SK-N-SH (cell line): Measurements from ENCODE around the gene WDR27. TPM values are rescaled to one million over a fixed set of nuclear protein-coding genes. Genes with fewer than 3 reads are reported as not detected.

ENCODE experiments used
- CTCF ChIA-PET: fragments of 300-600, 350-600 bp; formaldehyde crosslinking; extraction: SDS; loops from one replicate; lab custom pipeline; 2021; lab: Yijun Ruan, JAX
- POLR2A ChIA-PET: fragments of 350-600 bp; sonication (Branson Sonifier 250); formaldehyde crosslinking; extraction: SDS; loops from one replicate; lab custom pipeline; 2020; ENCODE audit warnings: antibody characterized with exemption, inconsistent platforms; lab: Yijun Ruan, JAX
- DNase-seq: peaks from one replicate; pipeline ENCODE4 v3.0.0; 2012
- H2AFZ ChIP-seq: fragments of 200-600 bp; sonication (generic); 2 replicates; pipeline ENCODE4 v1.8.1; 2016; ENCODE audit warnings: antibody characterized with exemption, mild to moderate bottlenecking, low read depth
- H3F3A ChIP-seq: fragments of 200-600 bp; sonication (generic); replicated peaks from 2 replicates; pipeline ENCODE3; 2016; ENCODE audit warnings: antibody characterized with exemption, mild to moderate bottlenecking; ENCODE audit not compliant: insufficient read depth
- H3K27ac ChIP-seq, 2 experiments: fragments of 200-500 bp in 1 of 2; fragments of 200-600 bp in 1 of 2; sonication (Bioruptor generic) in 1 of 2; sonication (generic), shearing (Covaris generic) in 1 of 2; 2 replicates each; pipeline versions ENCODE4 v1.5.1 to v1.6.1; 2014 to 2016; ENCODE audit warnings: low read depth in 2 of 2, inconsistent platforms in 1 of 2, low read length in 1 of 2, mild to moderate bottlenecking in 1 of 2, mixed read lengths in 1 of 2
- H3K27me3 ChIP-seq: fragments of 200-600 bp; sonication (generic), shearing (Covaris generic); 2 replicates; pipeline ENCODE4 v1.6.1; 2016; ENCODE audit warnings: mixed run types; ENCODE audit not compliant: insufficient read depth
- H3K36me3 ChIP-seq, 2 experiments: fragments of 200-500 bp in 1 of 2; fragments of 200-600 bp in 1 of 2; sonication (Bioruptor generic) in 1 of 2; sonication (generic) in 1 of 2; replicated peaks in 1 of 2; 2 replicates each; pipeline versions ENCODE3 to v1.5.1; 2014 to 2016; ENCODE audit warnings: low read length in 1 of 2, mild to moderate bottlenecking in 1 of 2; ENCODE audit not compliant: insufficient read depth in 2 of 2, control insufficient read depth in 1 of 2
- H3K4me1 ChIP-seq, 2 experiments: fragments of 200-500 bp in 1 of 2; fragments of 200-600 bp in 1 of 2; sonication (Bioruptor generic) in 1 of 2; sonication (generic), shearing (Covaris generic) in 1 of 2; 2 replicates each; pipeline versions ENCODE4 v1.5.1 to v1.6.1; 2014 to 2016; ENCODE audit warnings: low read depth in 1 of 2, low read length in 1 of 2, mixed run types in 1 of 2; ENCODE audit not compliant: insufficient read depth in 2 of 2, control insufficient read depth in 1 of 2
- H3K4me2 ChIP-seq: fragments of 200-600 bp; sonication (generic), shearing (Covaris generic); 2 replicates; pipeline ENCODE4 v1.6.1; 2017; ENCODE audit warnings: mixed run types
- H3K4me3 ChIP-seq, 2 experiments: fragments of 200-500 bp in 1 of 2; fragments of 200-600 bp in 1 of 2; sonication (Bioruptor generic) in 1 of 2; sonication (generic), shearing (Covaris generic) in 1 of 2; 2 replicates each; pipeline versions ENCODE4 v1.5.1 to v1.8.1; 2014 to 2016; ENCODE audit warnings: low read depth in 2 of 2, inconsistent platforms in 1 of 2, low read length in 1 of 2, mild to moderate bottlenecking in 1 of 2, mixed read lengths in 1 of 2, moderate library complexity in 1 of 2
- H3K79me2 ChIP-seq: fragments of 200-600 bp; sonication (generic); 2 replicates; pipeline ENCODE4 v1.8.1; 2017; ENCODE audit warnings: mild to moderate bottlenecking; ENCODE audit not compliant: insufficient read depth
- H3K9ac ChIP-seq: fragments of 200-600 bp; sonication (generic); 2 replicates; pipeline ENCODE4 v1.6.1; 2017; ENCODE audit warnings: mixed run types
- H3K9me2 ChIP-seq: fragments of 200-600 bp; sonication (generic); 2 replicates; pipeline ENCODE4 v1.6.1; 2017; ENCODE audit warnings: mixed run types
- H3K9me3 ChIP-seq: fragments of 200-600 bp; sonication (generic); 2 replicates; pipeline ENCODE4 v1.6.1; 2017; ENCODE audit warnings: mixed run types, mild to moderate bottlenecking, moderate library complexity
- H4K20me1 ChIP-seq: fragments of 200-600 bp; sonication (generic); 2 replicates; pipeline ENCODE4 v1.6.1; 2017; ENCODE audit warnings: mild to moderate bottlenecking, mixed run types; ENCODE audit not compliant: insufficient read depth
- EP300 ChIP-seq, 2 experiments: IDR thresholded peaks; 2 replicates each; pipeline versions ENCODE4 v1.4.0 to v1.6.1; 2012; ENCODE audit warnings: borderline replicate concordance in 1 of 2, low read depth in 1 of 2, low read length in 1 of 2
- FOXM1 ChIP-seq: IDR thresholded peaks from 2 replicates; pipeline ENCODE4 v1.4.0; 2012; ENCODE audit warnings: low read depth, mild to moderate bottlenecking
- JUND ChIP-seq: IDR thresholded peaks from 2 replicates; pipeline ENCODE4 v1.4.0; 2012
- NFIC ChIP-seq: IDR thresholded peaks from 2 replicates; pipeline ENCODE4 v1.4.0; 2012; ENCODE audit warnings: borderline replicate concordance
- POLR2AphosphoS5 ChIP-seq: IDR thresholded peaks from 2 replicates; pipeline ENCODE4 v1.6.1; 2012; ENCODE audit warnings: low read depth, low read length
- RCOR1 ChIP-seq: fragments of 150-350 bp; IDR thresholded peaks from 2 replicates; pipeline ENCODE4 v1.6.1; 2017; ENCODE audit warnings: antibody characterized with exemption, low read length
- RFX5 ChIP-seq: IDR thresholded peaks from 2 replicates; pipeline ENCODE4 v1.6.1; 2012; ENCODE audit warnings: mild to moderate bottlenecking, improper control_type of control experiment, low read length
- TAF1 ChIP-seq: IDR thresholded peaks from 2 replicates; pipeline ENCODE4 v1.6.1; 2012; ENCODE audit warnings: low read depth, mild to moderate bottlenecking, low read length, moderate library complexity, borderline replicate concordance
- TEAD4 ChIP-seq: IDR thresholded peaks from 2 replicates; pipeline ENCODE4 v1.4.0; 2012; ENCODE audit warnings: mild to moderate bottlenecking, borderline replicate concordance; ENCODE audit not compliant: insufficient read depth
- YY1 ChIP-seq: IDR thresholded peaks from 2 replicates; pipeline ENCODE4 v1.4.0; 2012; ENCODE audit warnings: low read depth, mild to moderate bottlenecking
- WGBS: methylation state at CpG from one replicate; pipeline ENCODE4 v1.1.6; 2017; ENCODE audit warnings: low lambda C conversion rate; 5-methylcytosine and 5-hydroxymethylcytosine counted together
- polyA plus RNA-seq, 3 experiments: library from polyadenylated mRNA; depleted of rRNA; stranded (reverse); fragments of >200 nt; gene quantifications; 2 replicates each; pipeline ENCODE4 v1.2.3, GENCODE V29; 2012
- TF ChIP-seq, protein P1 (sequence below): IDR thresholded peaks from 2 replicates; pipeline ENCODE4 v1.4.0; 2012; ENCODE audit warnings: low read depth
- TF ChIP-seq, protein P2 (sequence below): IDR thresholded peaks from 2 replicates; pipeline ENCODE4 v1.4.0; 2012; ENCODE audit warnings: low read depth, borderline replicate concordance
- TF ChIP-seq, protein P3 (sequence below): IDR thresholded peaks from 2 replicates; pipeline ENCODE4; 2012
- TF ChIP-seq, protein P4 (sequence below): IDR thresholded peaks from 2 replicates; pipeline ENCODE4 v1.6.1; 2012; ENCODE audit warnings: mild to moderate bottlenecking, low read depth, low read length, moderate library complexity

Gene WDR27
- polyA plus RNA-seq, 1 of the 3 experiments (the other 2 are of a cell fraction): 55.6 TPM

DNA sequence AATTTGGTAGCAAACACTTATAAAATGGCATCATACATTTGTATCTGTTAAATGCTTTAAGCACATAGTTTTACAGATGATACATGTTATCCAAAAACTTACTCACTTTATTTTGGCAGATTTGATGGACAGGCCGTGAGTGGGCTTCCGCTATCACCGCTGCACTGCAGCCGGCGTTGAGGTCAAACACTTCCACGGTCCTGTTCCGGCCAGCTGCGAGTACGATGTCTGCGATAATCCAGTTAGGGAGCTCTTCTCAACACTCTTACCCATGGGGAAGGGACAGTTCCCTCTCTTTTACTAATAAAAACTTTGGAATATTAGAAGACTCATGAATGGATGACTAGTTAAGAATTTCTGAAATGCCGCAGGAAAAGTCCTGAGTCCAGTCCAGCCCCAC lies 69.0 kb downstream of the WDR27 start:
- Histone ChIP-seq H3K27me3 (no peaks in the 10 kb centered on the region), H3K9ac (no peak overlapping the region), H3K4me3 (no peak overlapping the region), H3K79me2 (no peaks in the 10 kb centered on the region), H3K9me3 (no peaks in the 10 kb centered on the region), H2AFZ (no peak overlapping the region), H3F3A (no peaks in the 10 kb centered on the region), H3K27ac (no peak overlapping the region), H3K36me3 (peaks cover 8 to 17% of the 10 kb centered on the region in 2 experiments), H3K4me2 (no peak overlapping the region), H4K20me1 (no peaks in the 10 kb centered on the region), H3K9me2 (no peaks in the 10 kb centered on the region), H3K4me1 (no peaks in the 10 kb centered on the region)
- TF ChIP-seq EP300 (IDR thresholded peaks at IDR 0.05; ENCODE audit: borderline replicate concordance in 1 of 2, low read depth in 1 of 2, low read length in 1 of 2) (no peak), TAF1 (no peak), FOXM1 (no peak), RFX5 (no peak)
- TF ChIP-seq, protein P1, sequence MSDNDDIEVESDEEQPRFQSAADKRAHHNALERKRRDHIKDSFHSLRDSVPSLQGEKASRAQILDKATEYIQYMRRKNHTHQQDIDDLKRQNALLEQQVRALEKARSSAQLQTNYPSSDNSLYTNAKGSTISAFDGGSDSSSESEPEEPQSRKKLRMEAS: no peak
- TF ChIP-seq, protein P2, sequence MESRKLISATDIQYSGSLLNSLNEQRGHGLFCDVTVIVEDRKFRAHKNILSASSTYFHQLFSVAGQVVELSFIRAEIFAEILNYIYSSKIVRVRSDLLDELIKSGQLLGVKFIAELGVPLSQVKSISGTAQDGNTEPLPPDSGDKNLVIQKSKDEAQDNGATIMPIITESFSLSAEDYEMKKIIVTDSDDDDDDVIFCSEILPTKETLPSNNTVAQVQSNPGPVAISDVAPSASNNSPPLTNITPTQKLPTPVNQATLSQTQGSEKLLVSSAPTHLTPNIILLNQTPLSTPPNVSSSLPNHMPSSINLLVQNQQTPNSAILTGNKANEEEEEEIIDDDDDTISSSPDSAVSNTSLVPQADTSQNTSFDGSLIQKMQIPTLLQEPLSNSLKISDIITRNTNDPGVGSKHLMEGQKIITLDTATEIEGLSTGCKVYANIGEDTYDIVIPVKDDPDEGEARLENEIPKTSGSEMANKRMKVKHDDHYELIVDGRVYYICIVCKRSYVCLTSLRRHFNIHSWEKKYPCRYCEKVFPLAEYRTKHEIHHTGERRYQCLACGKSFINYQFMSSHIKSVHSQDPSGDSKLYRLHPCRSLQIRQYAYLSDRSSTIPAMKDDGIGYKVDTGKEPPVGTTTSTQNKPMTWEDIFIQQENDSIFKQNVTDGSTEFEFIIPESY: no peak
- no peak for DNase-seq
- POLR2A ChIA-PET: no interaction called here
- 98% methylated on average over 11 of the region's 11 CpGs for WGBS
- CTCF ChIA-PET: no interaction called here

DNA sequence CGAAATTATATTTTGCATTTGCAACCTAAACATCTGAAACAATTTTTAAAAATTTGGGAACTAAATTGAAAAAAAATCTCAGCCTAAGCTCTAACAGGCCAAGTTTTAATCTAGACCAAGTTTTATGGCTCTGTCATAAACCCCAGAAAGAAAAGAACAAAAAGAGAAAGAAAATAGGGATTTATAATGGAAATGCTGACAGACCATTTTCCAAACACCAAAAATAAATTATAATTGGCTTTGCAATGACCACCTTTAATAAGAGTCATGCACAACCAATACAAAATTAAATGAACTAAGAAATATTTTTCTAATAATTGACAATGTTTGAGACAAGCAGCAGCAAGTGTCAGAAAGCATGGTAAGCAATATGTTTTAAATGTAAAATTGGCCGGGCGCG lies 72.6 kb downstream of the WDR27 start:
- no peaks in the 10 kb centered on the region for H3F3A ChIP-seq
- no peaks in the 10 kb centered on the region for H3K9me3 ChIP-seq
- H3K27ac ChIP-seq: no peak overlapping the region
- no peaks in the 10 kb centered on the region for H4K20me1 ChIP-seq
- H3K27me3 ChIP-seq: no peaks in the 10 kb centered on the region
- H3K9me2 ChIP-seq: no peaks in the 10 kb centered on the region
- H3K4me3 ChIP-seq: no peak overlapping the region
- H3K4me1 ChIP-seq: no peaks in the 10 kb centered on the region
- whole genome bisulfite sequencing: 72% methylated on average over 4 of the region's 4 CpGs
- DNase-seq: no peak
- no peak overlapping the region for H3K9ac ChIP-seq
- ChIA-PET POLR2A (no interaction called here), CTCF (no interaction called here)
- H3K79me2 ChIP-seq: no peaks in the 10 kb centered on the region
- H2AFZ ChIP-seq: no peak overlapping the region
- H3K4me2 ChIP-seq: no peak overlapping the region
- H3K36me3 ChIP-seq: peaks cover 8 to 18% of the 10 kb centered on the region in 2 experiments
- no peak for TF ChIP-seq POLR2AphosphoS5
- TF ChIP-seq, protein P3, sequence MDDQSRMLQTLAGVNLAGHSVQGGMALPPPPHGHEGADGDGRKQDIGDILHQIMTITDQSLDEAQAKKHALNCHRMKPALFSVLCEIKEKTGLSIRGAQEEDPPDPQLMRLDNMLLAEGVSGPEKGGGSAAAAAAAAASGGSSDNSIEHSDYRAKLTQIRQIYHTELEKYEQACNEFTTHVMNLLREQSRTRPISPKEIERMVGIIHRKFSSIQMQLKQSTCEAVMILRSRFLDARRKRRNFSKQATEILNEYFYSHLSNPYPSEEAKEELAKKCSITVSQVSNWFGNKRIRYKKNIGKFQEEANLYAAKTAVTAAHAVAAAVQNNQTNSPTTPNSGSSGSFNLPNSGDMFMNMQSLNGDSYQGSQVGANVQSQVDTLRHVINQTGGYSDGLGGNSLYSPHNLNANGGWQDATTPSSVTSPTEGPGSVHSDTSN: no peak
- TF ChIP-seq NFIC: no peak
- TF ChIP-seq, protein P4, sequence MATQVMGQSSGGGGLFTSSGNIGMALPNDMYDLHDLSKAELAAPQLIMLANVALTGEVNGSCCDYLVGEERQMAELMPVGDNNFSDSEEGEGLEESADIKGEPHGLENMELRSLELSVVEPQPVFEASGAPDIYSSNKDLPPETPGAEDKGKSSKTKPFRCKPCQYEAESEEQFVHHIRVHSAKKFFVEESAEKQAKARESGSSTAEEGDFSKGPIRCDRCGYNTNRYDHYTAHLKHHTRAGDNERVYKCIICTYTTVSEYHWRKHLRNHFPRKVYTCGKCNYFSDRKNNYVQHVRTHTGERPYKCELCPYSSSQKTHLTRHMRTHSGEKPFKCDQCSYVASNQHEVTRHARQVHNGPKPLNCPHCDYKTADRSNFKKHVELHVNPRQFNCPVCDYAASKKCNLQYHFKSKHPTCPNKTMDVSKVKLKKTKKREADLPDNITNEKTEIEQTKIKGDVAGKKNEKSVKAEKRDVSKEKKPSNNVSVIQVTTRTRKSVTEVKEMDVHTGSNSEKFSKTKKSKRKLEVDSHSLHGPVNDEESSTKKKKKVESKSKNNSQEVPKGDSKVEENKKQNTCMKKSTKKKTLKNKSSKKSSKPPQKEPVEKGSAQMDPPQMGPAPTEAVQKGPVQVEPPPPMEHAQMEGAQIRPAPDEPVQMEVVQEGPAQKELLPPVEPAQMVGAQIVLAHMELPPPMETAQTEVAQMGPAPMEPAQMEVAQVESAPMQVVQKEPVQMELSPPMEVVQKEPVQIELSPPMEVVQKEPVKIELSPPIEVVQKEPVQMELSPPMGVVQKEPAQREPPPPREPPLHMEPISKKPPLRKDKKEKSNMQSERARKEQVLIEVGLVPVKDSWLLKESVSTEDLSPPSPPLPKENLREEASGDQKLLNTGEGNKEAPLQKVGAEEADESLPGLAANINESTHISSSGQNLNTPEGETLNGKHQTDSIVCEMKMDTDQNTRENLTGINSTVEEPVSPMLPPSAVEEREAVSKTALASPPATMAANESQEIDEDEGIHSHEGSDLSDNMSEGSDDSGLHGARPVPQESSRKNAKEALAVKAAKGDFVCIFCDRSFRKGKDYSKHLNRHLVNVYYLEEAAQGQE: no peak
- TF ChIP-seq RCOR1: no peak
- no peak for TF ChIP-seq JUND
- TF ChIP-seq EP300 (IDR thresholded peaks at IDR 0.05; ENCODE audit: borderline replicate concordance in 1 of 2, low read depth in 1 of 2, low read length in 1 of 2): no peak
- no peak for TF ChIP-seq YY1
- no peak for TF ChIP-seq TEAD4
